ENCODE results near the gene THAP4. TPM values are rescaled to one million over a fixed set of nuclear protein-coding genes. Genes with fewer than 3 reads are reported as not detected.
A peak's percentile ranks its signal among the peaks of the same experiment; 100 is the strongest.

The THAP4 gene
- total and polyA plus RNA-seq, 2 of the 13 experiments (the other 11 are each of a cell fraction or from before 2014, with no cell fraction given) = 59.7 to 75.7 TPM

DNA sequence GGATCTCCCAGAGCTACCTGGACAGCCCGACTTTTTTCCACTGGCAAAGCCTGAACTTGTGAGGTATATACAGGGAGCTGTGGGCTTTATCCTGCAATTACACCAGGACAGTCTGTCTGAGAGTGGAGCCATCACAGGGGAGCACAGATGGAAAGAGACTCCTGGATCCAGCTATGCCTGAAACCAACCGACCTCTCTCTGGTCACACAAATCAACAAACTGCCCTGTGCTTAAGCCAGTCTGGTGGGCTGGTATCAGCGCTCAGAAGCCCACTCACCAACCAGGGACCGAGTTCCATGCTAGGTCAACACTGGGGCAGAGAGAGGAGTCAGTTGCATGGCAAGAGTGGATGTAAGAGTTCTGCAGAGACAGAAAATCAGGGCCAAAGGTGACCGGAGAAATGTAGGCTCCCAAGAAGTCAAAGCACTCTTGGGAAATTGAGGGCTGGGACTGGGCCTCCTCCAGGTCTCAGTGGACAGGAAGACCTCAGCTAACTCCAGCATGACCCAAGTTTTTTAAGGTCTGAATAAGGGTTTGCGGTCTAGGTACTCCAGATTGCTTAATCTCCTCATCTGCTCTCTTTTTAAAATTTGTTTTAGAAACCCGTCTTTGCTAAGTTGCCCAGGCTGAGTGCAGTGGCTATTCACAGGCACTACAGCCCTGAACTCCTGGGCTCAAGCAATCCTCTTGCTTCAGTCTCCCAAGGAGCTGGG is 82.2 kb downstream of the THAP4 start:
- H3K36me3 ChIP-seq (replicated peaks in 1 of 2; ENCODE audit: control insufficient read depth in 1 of 2, insufficient read depth in 2 of 2, low read length in 2 of 2) = no peaks in the 10 kb centered on the region
- BruUV-seq (replicated peaks) = no TSS peak
- H3K4me3 ChIP-seq (replicated peaks in 1 of 3; ENCODE audit: insufficient read depth in 1 of 3, low read depth in 2 of 3, low read length in 3 of 3) = no peak overlapping the region
- no peak overlapping the region for H3K9ac ChIP-seq (ENCODE audit: insufficient read depth, low read depth, low read length)
- no peaks in the 10 kb centered on the region for H3K9me3 ChIP-seq (ENCODE audit: low read length)
- ATAC-seq (no peak), FAIRE-seq (no peak), DNase-seq (ENCODE audit: low spot score) (no peak)
- intact Hi-C loops (cut with micrococcal nuclease; ENCODE audit: unreplicated experiment) = loop anchor here (5.0 kb wide), 1 partner anchor 43 kb away; no protein-coding TSS in a partner anchor
- H3K27me3 ChIP-seq (ENCODE audit: control insufficient read depth in 1 of 2, insufficient read depth in 2 of 2, low read length in 2 of 2) = no peaks in the 10 kb centered on the region; a peak in 1 of 5 replicates
- TF ChIP-seq RFXANK (CRISPR knock-in tag; IDR thresholded peaks at IDR 0.05) = no peak
- TF ChIP-seq ZNF891 (CRISPR knock-in tag; IDR thresholded peaks at IDR 0.05) = 0 out of 2 replicates have a peak, but pooled peaks have one; percentile 23
- TF ChIP-seq ZMYM3 (CRISPR knock-in tag; IDR thresholded peaks at IDR 0.05) = peak; percentile 83
- TF ChIP-seq ZNF329 (CRISPR knock-in tag; IDR thresholded peaks at IDR 0.05; ENCODE audit: low read depth) = peak; percentile 100
- TF ChIP-seq, protein P1, sequence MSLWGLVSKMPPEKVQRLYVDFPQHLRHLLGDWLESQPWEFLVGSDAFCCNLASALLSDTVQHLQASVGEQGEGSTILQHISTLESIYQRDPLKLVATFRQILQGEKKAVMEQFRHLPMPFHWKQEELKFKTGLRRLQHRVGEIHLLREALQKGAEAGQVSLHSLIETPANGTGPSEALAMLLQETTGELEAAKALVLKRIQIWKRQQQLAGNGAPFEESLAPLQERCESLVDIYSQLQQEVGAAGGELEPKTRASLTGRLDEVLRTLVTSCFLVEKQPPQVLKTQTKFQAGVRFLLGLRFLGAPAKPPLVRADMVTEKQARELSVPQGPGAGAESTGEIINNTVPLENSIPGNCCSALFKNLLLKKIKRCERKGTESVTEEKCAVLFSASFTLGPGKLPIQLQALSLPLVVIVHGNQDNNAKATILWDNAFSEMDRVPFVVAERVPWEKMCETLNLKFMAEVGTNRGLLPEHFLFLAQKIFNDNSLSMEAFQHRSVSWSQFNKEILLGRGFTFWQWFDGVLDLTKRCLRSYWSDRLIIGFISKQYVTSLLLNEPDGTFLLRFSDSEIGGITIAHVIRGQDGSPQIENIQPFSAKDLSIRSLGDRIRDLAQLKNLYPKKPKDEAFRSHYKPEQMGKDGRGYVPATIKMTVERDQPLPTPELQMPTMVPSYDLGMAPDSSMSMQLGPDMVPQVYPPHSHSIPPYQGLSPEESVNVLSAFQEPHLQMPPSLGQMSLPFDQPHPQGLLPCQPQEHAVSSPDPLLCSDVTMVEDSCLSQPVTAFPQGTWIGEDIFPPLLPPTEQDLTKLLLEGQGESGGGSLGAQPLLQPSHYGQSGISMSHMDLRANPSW (CRISPR knock-in tag; IDR thresholded peaks at IDR 0.05; ENCODE audit: borderline replicate concordance) = no peak
- TF ChIP-seq ZNF441 (CRISPR knock-in tag; IDR thresholded peaks at IDR 0.05; ENCODE audit: borderline replicate concordance) = no peak
- no peak for TF ChIP-seq MZF1 (CRISPR knock-in tag; IDR thresholded peaks at IDR 0.05; ENCODE audit: borderline replicate concordance)
- no peak for TF ChIP-seq ZNF558 (CRISPR knock-in tag; IDR thresholded peaks at IDR 0.05; ENCODE audit: borderline replicate concordance)
- no peaks in the 10 kb centered on the region for H4K20me1 ChIP-seq (ENCODE audit: insufficient read depth, low read length)
- peaks cover 77% of the 10 kb centered on the region for H3K4me1 ChIP-seq (ENCODE audit: insufficient read depth, low read length)
- no peak overlapping the region for H3K4me2 ChIP-seq (ENCODE audit: low read depth, low read length)
- no peak overlapping the region for H3K27ac ChIP-seq (ENCODE audit: extremely low read length, insufficient read depth, low read length)
- in situ Hi-C loops (cut with HindIII; ENCODE audit: extremely low pct_ligation_motif_present, low pct_unique_long_range_greater_than_20kb) = loop anchor here (5.0 kb wide), 1 partner anchor 103 kb away; no protein-coding TSS in a partner anchor
- ChIA-PET POLR2A (interaction anchor here (0.5 to 0.6 kb wide), 2 partner anchors 71 to 145 kb away, joined by 3 read pairs; no protein-coding TSS in a partner anchor), CTCF (ENCODE audit: low intra/inter-chr PET ratio, low total read pairs) (no interaction called here)
- H3K79me2 ChIP-seq (ENCODE audit: insufficient read depth, low read length) = peaks cover 2% of the 10 kb centered on the region
- no peak overlapping the region for H2AFZ ChIP-seq (ENCODE audit: low read length)
- 64% methylated on average over 6 of the region's 7 CpGs for WGBS (ENCODE audit: low lambda C conversion rate)
